ENCODE data around the gene IRF2BP2. TPM values are rescaled to one million over a fixed set of nuclear protein-coding genes. Genes with fewer than 3 reads are reported as not detected.

Gene IRF2BP2
- total and polyA plus RNA-seq, 2 donors (not counting 1 experiment from before 2014, with no cell fraction given), result 126 to 255 TPM

DNA sequence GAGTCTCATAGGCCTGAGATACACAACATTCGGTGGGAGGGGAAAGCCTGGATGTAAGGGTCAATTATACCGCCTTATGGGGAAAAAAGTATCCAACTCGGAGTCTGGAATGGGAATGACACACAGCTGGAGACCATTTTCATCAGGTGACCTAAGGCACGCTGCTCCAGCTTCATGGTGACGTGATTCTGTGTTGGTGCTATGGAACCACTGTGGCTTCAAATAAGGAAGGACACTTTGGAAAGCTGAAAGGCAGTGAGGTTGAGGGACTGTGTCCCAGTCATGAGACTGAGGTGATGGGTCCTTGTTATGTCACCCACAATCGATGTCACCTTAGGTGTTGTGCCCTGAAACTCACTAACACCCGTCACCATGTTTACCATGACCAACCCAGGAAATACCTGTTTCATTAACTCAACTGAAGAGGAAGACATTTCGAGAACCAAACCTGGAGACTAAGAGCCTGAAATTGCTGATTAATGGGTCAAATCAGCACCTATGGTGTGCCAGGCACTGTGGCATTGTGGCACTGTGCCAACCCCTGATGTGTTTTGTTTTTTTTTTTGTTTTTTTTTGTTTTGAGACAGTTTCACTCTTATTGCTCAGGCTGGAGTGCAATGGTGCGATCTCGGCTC is 54.5 kb downstream of the IRF2BP2 start:
- H3K27ac Mint-ChIP-seq, result no peak overlapping the region

DNA sequence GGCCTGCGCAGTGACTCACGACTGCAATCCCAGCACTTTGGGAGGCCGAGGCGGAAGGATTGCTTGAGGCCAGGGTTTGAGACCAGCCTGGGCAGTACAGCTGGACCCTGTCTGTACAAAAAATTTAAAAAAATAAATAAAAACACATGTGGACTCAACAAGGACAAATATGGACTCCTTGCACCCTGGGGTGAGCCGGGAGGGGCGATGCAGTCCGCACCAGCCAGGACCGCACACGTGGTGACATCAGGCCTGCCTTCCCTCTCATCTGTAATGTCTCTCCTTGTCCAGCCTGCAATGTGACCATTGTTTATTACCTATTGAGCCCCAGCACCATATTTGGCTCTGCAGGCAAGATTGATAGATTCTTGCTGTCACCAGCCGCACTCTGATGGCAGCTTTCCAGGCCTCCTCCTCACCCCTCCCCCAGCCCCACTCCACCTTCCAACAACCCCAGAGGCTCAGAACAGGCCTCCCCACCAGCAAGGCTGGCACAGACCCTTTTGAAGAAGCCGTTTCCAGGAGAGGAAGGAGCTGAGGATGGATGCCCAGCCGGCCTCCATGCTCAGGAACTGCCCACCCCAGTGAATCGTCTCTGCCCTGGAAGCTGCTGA is 55.2 kb downstream of the IRF2BP2 start:
- no peak overlapping the region for H3K4me3 ChIP-seq (ENCODE audit: control extremely low read depth in 1 of 5, extremely low read depth in 1 of 5, insufficient read depth in 1 of 5, low read depth in 2 of 5, low read length in 4 of 5)
- H3K9me3 ChIP-seq (ENCODE audit: control extremely low read depth in 1 of 3, control insufficient read depth in 2 of 3, insufficient read depth in 1 of 3, low read length in 2 of 3), result no peaks in the 10 kb centered on the region
- no peak overlapping the region for H3K4me3 Mint-ChIP-seq
- ATAC-seq (ENCODE audit: low read depth) (no peak), DNase-seq (no peak)
- no peaks in the 10 kb centered on the region for H3K36me3 ChIP-seq (replicated peaks in 1 of 2; ENCODE audit: control extremely low read depth in 1 of 2, control insufficient read depth in 1 of 2, extremely low read depth in 1 of 2, insufficient read depth in 2 of 2, low read length in 1 of 2)
- no peak for TF ChIP-seq EZH2 (IDR thresholded peaks at IDR 0.05; ENCODE audit: borderline replicate concordance, insufficient read depth, low read depth, low read length, poor library complexity, severe bottlenecking)
- TF ChIP-seq, protein P1, sequence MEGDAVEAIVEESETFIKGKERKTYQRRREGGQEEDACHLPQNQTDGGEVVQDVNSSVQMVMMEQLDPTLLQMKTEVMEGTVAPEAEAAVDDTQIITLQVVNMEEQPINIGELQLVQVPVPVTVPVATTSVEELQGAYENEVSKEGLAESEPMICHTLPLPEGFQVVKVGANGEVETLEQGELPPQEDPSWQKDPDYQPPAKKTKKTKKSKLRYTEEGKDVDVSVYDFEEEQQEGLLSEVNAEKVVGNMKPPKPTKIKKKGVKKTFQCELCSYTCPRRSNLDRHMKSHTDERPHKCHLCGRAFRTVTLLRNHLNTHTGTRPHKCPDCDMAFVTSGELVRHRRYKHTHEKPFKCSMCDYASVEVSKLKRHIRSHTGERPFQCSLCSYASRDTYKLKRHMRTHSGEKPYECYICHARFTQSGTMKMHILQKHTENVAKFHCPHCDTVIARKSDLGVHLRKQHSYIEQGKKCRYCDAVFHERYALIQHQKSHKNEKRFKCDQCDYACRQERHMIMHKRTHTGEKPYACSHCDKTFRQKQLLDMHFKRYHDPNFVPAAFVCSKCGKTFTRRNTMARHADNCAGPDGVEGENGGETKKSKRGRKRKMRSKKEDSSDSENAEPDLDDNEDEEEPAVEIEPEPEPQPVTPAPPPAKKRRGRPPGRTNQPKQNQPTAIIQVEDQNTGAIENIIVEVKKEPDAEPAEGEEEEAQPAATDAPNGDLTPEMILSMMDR (IDR thresholded peaks at IDR 0.05), result no peak
- intact Hi-C loops (cut with micrococcal nuclease), result no loop called here
- no peaks in the 10 kb centered on the region for H3K4me1 ChIP-seq (ENCODE audit: control insufficient read depth in 2 of 2, insufficient read depth in 2 of 2, low read length in 2 of 2)
- ChIA-PET POLR2A (no interaction called here), CTCF (no interaction called here)
- H3K27me3 ChIP-seq (replicated peaks in 1 of 4; ENCODE audit: control extremely low read depth in 1 of 4, control insufficient read depth in 3 of 4, insufficient read depth in 4 of 4, low read length in 3 of 4), result no peaks in the 10 kb centered on the region
- no peak overlapping the region for H3K9ac ChIP-seq (ENCODE audit: low read length)
- H3K79me2 ChIP-seq (ENCODE audit: control insufficient read depth, insufficient read depth, low read length), result no peaks in the 10 kb centered on the region
- H3K4me1 Mint-ChIP-seq, result no peaks in the 10 kb centered on the region
- H3K9me3 Mint-ChIP-seq (ENCODE audit: insufficient read depth), result no peaks in the 10 kb centered on the region
- no peak overlapping the region for H3K4me2 ChIP-seq (replicated peaks; ENCODE audit: low read depth, low read length, poor library complexity, severe bottlenecking)
- no peak overlapping the region for H2AFZ ChIP-seq (ENCODE audit: insufficient read depth, low read depth, low read length, poor library complexity, severe bottlenecking)
- H3K27me3 Mint-ChIP-seq, result no peaks in the 10 kb centered on the region
- no peak overlapping the region for H3K27ac Mint-ChIP-seq
- 69% methylated on average over 10 of the region's 13 CpGs for WGBS (ENCODE audit: insufficient coverage)
- H4K20me1 ChIP-seq (ENCODE audit: control insufficient read depth, insufficient read depth, low read length, poor library complexity, severe bottlenecking), result no peaks in the 10 kb centered on the region
- no peak overlapping the region for H3K27ac ChIP-seq (ENCODE audit: low read length in 2 of 2)

More for the DNA sequence above, 54.5 kb downstream of the IRF2BP2 start:
- intact Hi-C loops (cut with micrococcal nuclease), result no loop called here
- DNase-seq, result no peak
- H3K4me3 Mint-ChIP-seq, result no peak overlapping the region
- no peak overlapping the region for H3K4me3 ChIP-seq (ENCODE audit: control extremely low read depth in 1 of 5, extremely low read depth in 1 of 5, insufficient read depth in 1 of 5, low read depth in 2 of 5, low read length in 4 of 5)
- no peak overlapping the region for H2AFZ ChIP-seq (ENCODE audit: insufficient read depth, low read depth, low read length, poor library complexity, severe bottlenecking)
- POLR2A ChIA-PET, result no interaction called here
- H3K27me3 ChIP-seq (replicated peaks in 1 of 4; ENCODE audit: control extremely low read depth in 1 of 4, control insufficient read depth in 3 of 4, insufficient read depth in 4 of 4, low read length in 3 of 4), result no peaks in the 10 kb centered on the region
- H3K9me3 Mint-ChIP-seq (ENCODE audit: insufficient read depth), result no peaks in the 10 kb centered on the region
- no peak overlapping the region for H3K9ac ChIP-seq (ENCODE audit: low read length)
- TF ChIP-seq, protein P1 (IDR thresholded peaks at IDR 0.05), result no peak
- TF ChIP-seq EZH2 (IDR thresholded peaks at IDR 0.05; ENCODE audit: borderline replicate concordance, insufficient read depth, low read depth, low read length, poor library complexity, severe bottlenecking), result no peak
- no peak overlapping the region for H3K4me2 ChIP-seq (replicated peaks; ENCODE audit: low read depth, low read length, poor library complexity, severe bottlenecking)
- H3K27ac ChIP-seq (ENCODE audit: low read length in 2 of 2), result no peak overlapping the region
- H3K79me2 ChIP-seq (ENCODE audit: control insufficient read depth, insufficient read depth, low read length), result no peaks in the 10 kb centered on the region
- CTCF ChIA-PET, result interaction anchor here (0.6 to 1.3 kb wide), 2 partner anchors 45 to 528 kb away, joined by 3 to 4 read pairs; no protein-coding TSS in a partner anchor
- no peaks in the 10 kb centered on the region for H3K27me3 Mint-ChIP-seq
- no peaks in the 10 kb centered on the region for H4K20me1 ChIP-seq (ENCODE audit: control insufficient read depth, insufficient read depth, low read length, poor library complexity, severe bottlenecking)
- no peak for ATAC-seq (ENCODE audit: low read depth)
- H3K9me3 ChIP-seq (ENCODE audit: control extremely low read depth in 1 of 3, control insufficient read depth in 2 of 3, insufficient read depth in 1 of 3, low read length in 2 of 3), result no peaks in the 10 kb centered on the region
- H3K4me1 Mint-ChIP-seq, result no peaks in the 10 kb centered on the region
- WGBS (ENCODE audit: insufficient coverage), result 96% methylated on average over 7 of the region's 10 CpGs
- H3K4me1 ChIP-seq (ENCODE audit: control insufficient read depth in 2 of 2, insufficient read depth in 2 of 2, low read length in 2 of 2), result no peaks in the 10 kb centered on the region
- no peaks in the 10 kb centered on the region for H3K36me3 ChIP-seq (replicated peaks in 1 of 2; ENCODE audit: control extremely low read depth in 1 of 2, control insufficient read depth in 1 of 2, extremely low read depth in 1 of 2, insufficient read depth in 2 of 2, low read length in 1 of 2)
